Pancreas (tissue), 10 donors: ENCODE results near the gene GABPA. TPM values are rescaled to one million over a fixed set of nuclear protein-coding genes. Genes with fewer than 3 reads are reported as not detected.

Experiments used
- ATAC-seq, 4 donors: fragments of 200-7000 bp; cut with Tn5 transposase; one replicate each; pipeline versions ENCODE4 v1.8.0 to v1.9.1; 2020; ENCODE audit warnings: mild to moderate bottlenecking in 4 of 4, moderate library complexity in 4 of 4
- DNase-seq, 6 donors: peaks; one replicate each; pipeline ENCODE4 v3.0.0-alpha.2; 2020
- FAIRE-seq: peaks from 2 replicates; lab custom pipeline; 2012; peaks lifted over from hg19 to GRCh38; lab: Jason Lieb, UNC
- H3K27ac ChIP-seq, 4 donors: fragments of 200-600 bp; sonication (generic); 1 replicate in 3 of 4; 2 replicates in 1 of 4; pipeline versions ENCODE4 v1.5.0 to v1.8.0; 2020
- H3K27me3 ChIP-seq, 4 donors: fragments of 200-600 bp; one replicate each; pipeline ENCODE4 v1.8.0; 2021
- H3K36me3 ChIP-seq, 3 donors: fragments of 200-600 bp; sonication (generic) in 1 of 3; one replicate each; pipeline versions ENCODE4 v1.5.0 to v1.8.0; 2020 to 2021
- H3K4me1 ChIP-seq, 3 donors: fragments of 200-600 bp; one replicate each; pipeline ENCODE4 v1.8.0; 2021
- H3K4me3 ChIP-seq, 4 donors: fragments of 200-600 bp; sonication (generic) in 2 of 4; one replicate each; pipeline versions ENCODE4 v1.5.0 to v1.8.0; 2020 to 2021
- H3K9me3 ChIP-seq, 4 donors: fragments of 200-600 bp; one replicate each; pipeline ENCODE4 v1.8.0; 2021
- WGBS, 2 donors: extraction: QIAGEN DNeasy Blood & Tissue Kit; methylation state at CpG; one replicate each; pipeline ENCODE4 v1.1.7; 2013; 5-methylcytosine and 5-hydroxymethylcytosine counted together
- intact Hi-C, 3 donors: fragments of 100-400 bp; cut with DNase I; formaldehyde crosslinking; loops; one replicate each; pipeline versions ENCODE4 v1.11.1 to v1.14.2; 2022
- polyA plus RNA-seq, 2 donors: library from polyadenylated mRNA; stranded (reverse); fragments of 200-250 nt; gene quantifications; one replicate each; pipeline ENCODE4 v1.2.3, GENCODE V29; 2013
- total RNA-seq, 6 donors: library from RNA; stranded (reverse); fragmentation: NEBNext Ultra II Directional in 4 of 6; extraction: Animal tissue kit (Norgen Biotek cat#: 25700) in 4 of 6; gene quantifications; one replicate each; pipeline versions ENCODE4 v1.2.1 to v1.2.4, GENCODE V29; 2021 to 2023
- TF ChIP-seq, protein P1 (sequence below), 4 donors: fragments of 200-600 bp; sonication (generic) in 3 of 4; IDR thresholded peaks; one replicate each; pipeline versions ENCODE4 v1.5.0 to v1.8.0; 2021; ENCODE audit warnings: antibody characterized with exemption in 4 of 4
- donor health status: healthy with polysubstance abuse.
- donor health status: DM: no; HTN: no; CAD: no; lungs with moderate emphysema.
- donor health status: DM: no; HTN: no; CAD: no.
- donor health status: control.
- donor health status: control.
- donor health status: Bipolar disorder and iron deficiency.
- donor health status: DM: yes; HTN: yes; CAD: no.
- donor health status: DM: no; HTN: no; CAD: no.
- donor health status: DM: no; HTN: no; CAD: no.
- donor health status: DM: yes; HTN: yes; CAD: no.

Gene GABPA
- total and polyA plus RNA-seq, 8 donors: 3.7 to 14.7 (median 8.0) TPM

DNA sequence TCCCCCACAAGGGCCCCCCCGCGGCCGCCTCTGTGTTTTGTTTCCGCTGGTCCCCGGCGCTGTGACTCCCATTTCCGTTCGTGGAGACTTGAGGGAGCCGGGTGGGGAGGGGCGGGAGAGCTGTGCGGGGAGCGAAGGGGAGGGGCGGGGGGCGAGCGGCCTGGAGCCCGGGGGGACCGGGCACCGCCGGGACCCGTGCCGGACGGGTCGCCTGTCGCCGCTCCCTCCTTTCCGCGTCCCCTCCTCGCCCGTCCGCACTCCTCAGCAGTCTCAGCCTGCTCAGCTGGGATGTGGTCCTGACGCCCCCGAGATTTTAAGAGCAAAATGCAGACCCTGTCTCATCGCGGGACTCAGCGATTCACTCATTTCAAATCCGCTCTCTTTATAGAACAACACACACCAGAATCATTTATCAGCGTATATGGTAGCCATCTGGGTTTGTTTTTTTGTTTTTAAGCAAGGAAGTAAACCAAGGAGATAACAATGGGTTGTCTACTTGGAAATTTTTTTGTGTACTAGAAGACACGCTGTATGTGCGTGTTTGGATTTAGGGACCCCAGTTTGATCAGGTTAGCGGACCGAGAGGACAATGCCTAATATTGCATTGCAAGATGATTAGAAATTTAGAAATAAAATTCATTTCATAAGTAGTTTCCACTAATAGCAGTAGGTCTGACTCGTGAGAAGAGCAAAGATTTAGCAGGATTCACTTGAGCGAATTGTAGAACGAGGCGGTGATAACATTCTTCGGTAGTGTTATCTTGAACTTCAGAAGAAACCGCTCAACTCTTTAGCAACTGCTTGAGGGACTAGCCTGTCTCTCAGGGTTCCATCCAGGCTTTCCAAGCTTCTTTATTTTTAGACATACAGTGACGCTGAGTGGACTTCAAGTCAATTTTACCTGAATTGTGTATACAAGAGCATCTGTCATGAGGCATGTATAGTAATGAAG is 1.1 kb downstream of the GABPA start:
- no peaks in the 10 kb centered on the region for H3K9me3 ChIP-seq
- peak overlapping the region; percentile 68 to 91 (median 78) for H3K4me3 ChIP-seq
- peak in 4 of 6 donors; percentile 79 to 85 (median 83) for DNase-seq
- intact Hi-C loops: no loop called here
- no peaks in the 10 kb centered on the region for H3K36me3 ChIP-seq
- no peak for FAIRE-seq
- peaks cover 4 to 27% (median 10%) of the 10 kb centered on the region in 3 donors for H3K4me1 ChIP-seq
- peak; percentile 68 to 76 (median 72) for ATAC-seq
- peak overlapping the region; percentile 96 to 99 (median 98) for H3K27ac ChIP-seq
- no peaks in the 10 kb centered on the region for H3K27me3 ChIP-seq
- TF ChIP-seq, protein P1, sequence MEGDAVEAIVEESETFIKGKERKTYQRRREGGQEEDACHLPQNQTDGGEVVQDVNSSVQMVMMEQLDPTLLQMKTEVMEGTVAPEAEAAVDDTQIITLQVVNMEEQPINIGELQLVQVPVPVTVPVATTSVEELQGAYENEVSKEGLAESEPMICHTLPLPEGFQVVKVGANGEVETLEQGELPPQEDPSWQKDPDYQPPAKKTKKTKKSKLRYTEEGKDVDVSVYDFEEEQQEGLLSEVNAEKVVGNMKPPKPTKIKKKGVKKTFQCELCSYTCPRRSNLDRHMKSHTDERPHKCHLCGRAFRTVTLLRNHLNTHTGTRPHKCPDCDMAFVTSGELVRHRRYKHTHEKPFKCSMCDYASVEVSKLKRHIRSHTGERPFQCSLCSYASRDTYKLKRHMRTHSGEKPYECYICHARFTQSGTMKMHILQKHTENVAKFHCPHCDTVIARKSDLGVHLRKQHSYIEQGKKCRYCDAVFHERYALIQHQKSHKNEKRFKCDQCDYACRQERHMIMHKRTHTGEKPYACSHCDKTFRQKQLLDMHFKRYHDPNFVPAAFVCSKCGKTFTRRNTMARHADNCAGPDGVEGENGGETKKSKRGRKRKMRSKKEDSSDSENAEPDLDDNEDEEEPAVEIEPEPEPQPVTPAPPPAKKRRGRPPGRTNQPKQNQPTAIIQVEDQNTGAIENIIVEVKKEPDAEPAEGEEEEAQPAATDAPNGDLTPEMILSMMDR (IDR thresholded peaks at IDR 0.05): no peak
- 0% methylated on average over 27 to 46 of the region's 48 CpGs for whole genome bisulfite sequencing, 2 donors

GRCh38 chr21:25737421-25737820 is 2.6 kb downstream of the GABPA start:
- intact Hi-C loops: no loop called here
- Histone ChIP-seq H3K4me1 (peaks cover 4 to 19% (median 5%) of the 10 kb centered on the region in 3 donors), H3K9me3 (no peaks in the 10 kb centered on the region), H3K27ac (no peak overlapping the region), H3K36me3 (no peaks in the 10 kb centered on the region), H3K4me3 (no peak overlapping the region), H3K27me3 (no peaks in the 10 kb centered on the region)
- DNase-seq (no peak), FAIRE-seq (no peak), ATAC-seq (no peak)
- 82 to 83% methylated on average over 1 of the region's 1 CpG for WGBS, 2 donors
- TF ChIP-seq, protein P1 (IDR thresholded peaks at IDR 0.05): no peak

DNA sequence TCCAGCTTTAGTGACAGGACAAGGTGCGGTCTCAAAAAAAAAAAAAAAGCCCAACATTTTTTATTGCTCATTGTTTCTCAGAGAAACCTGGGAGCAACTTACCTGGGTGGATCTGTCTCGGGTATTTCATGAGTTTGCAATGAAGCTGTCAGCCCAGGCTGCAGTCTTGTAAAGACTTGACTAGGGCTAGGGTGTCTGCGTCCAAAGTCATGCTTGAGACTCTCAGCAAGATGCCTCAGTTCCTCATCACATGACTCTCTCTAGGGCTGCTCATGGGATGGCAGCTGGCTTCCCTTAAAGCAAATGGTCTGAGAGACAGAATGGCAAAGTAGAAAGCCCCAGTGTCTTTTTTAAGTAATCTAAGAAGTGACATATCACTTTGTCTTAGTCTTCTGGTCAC is 8.1 kb downstream of the GABPA start:
- FAIRE-seq (no peak), DNase-seq (no peak), ATAC-seq (no peak)
- H3K4me3 ChIP-seq: no peak overlapping the region
- 95 to 99% methylated on average over 3 of the region's 3 CpGs for WGBS, 2 donors
- no peaks in the 10 kb centered on the region for H3K9me3 ChIP-seq
- no peak overlapping the region for H3K27ac ChIP-seq
- H3K27me3 ChIP-seq: no peaks in the 10 kb centered on the region
- no peaks in the 10 kb centered on the region for H3K4me1 ChIP-seq
- H3K36me3 ChIP-seq: no peaks in the 10 kb centered on the region
- TF ChIP-seq, protein P1 (IDR thresholded peaks at IDR 0.05): no peak
- intact Hi-C loops: no loop called here

- ATAC-seq (no peak), DNase-seq (no peak), FAIRE-seq (no peak)
- Histone ChIP-seq H3K9me3 (no peaks in the 10 kb centered on the region), H3K4me1 (no peaks in the 10 kb centered on the region), H3K4me3 (no peak overlapping the region), H3K27ac (no peak overlapping the region), H3K36me3 (peaks cover 0 to 3% (median 0%) of the 10 kb centered on the region in 3 donors), H3K27me3 (no peaks in the 10 kb centered on the region)
- intact Hi-C loops: no loop called here
- 97 to 100% methylated on average over 2 of the region's 2 CpGs for WGBS, 2 donors
- TF ChIP-seq, protein P1 (IDR thresholded peaks at IDR 0.05): no peak
Measured at GRCh38 chr21:25744854-25745253, 10.1 kb downstream of the GABPA start.

- intact Hi-C loops: no loop called here
- ATAC-seq (no peak), DNase-seq (no peak), FAIRE-seq (no peak)
- TF ChIP-seq, protein P1 (IDR thresholded peaks at IDR 0.05): no peak
- 89 to 92% methylated on average over 6 of the region's 6 CpGs for WGBS, 2 donors
- H3K4me3 ChIP-seq: no peak overlapping the region
- H3K27me3 ChIP-seq: no peaks in the 10 kb centered on the region
- H3K4me1 ChIP-seq: no peaks in the 10 kb centered on the region
- peaks cover 0 to 9% (median 3%) of the 10 kb centered on the region in 3 donors for H3K36me3 ChIP-seq
- no peaks in the 10 kb centered on the region for H3K9me3 ChIP-seq
- H3K27ac ChIP-seq: no peak overlapping the region
Measured at GRCh38 chr21:25750085-25750484, 15.3 kb downstream of the GABPA start.
